GM10847 (cell line): ENCODE data around the gene DAPK2.
A peak's percentile ranks its signal among the peaks of the same experiment; 100 is the strongest.

Source experiments
- POLR2A ChIP-seq: IDR thresholded peaks from 2 replicates; pipeline ENCODE4 v1.6.1; 2011; ENCODE audit not compliant: insufficient read length; ENCODE audit errors: extremely low read depth

Gene DAPK2

GRCh38 chr15:64046421-64047153 is at the start of gene DAPK2:
TSS of gene DAPK2 (minus strand) at chr15:64046485. CDS start at chr15:64040261, 6,224 bp downstream.
- TF ChIP-seq POLR2A = no peak

- TF ChIP-seq POLR2A = no peak
Measured at GRCh38 chr15:64095431-64095794, 49.1 kb upstream of the DAPK2 start.

GRCh38 chr15:64093627-64094417 is 47.5 kb upstream of the DAPK2 start, which contains the start of gene CIAO2A:
TSS of gene CIAO2A (minus strand) at chr15:64093838. CDS start at chr15:64093768, 70 bp downstream.
- peak; percentile 47 for TF ChIP-seq POLR2A

GRCh38 chr15:64092864-64093626 is 46.8 kb upstream of the DAPK2 start:
- no peak for TF ChIP-seq POLR2A

GRCh38 chr15:64092075-64092820 is 46.0 kb upstream of the DAPK2 start:
- no peak for TF ChIP-seq POLR2A

- TF ChIP-seq POLR2A = no peak
Measured at GRCh38 chr15:64090527-64090926, 44.2 kb upstream of the DAPK2 start.

- no peak for TF ChIP-seq POLR2A
Measured at GRCh38 chr15:64089543-64090280, 43.4 kb upstream of the DAPK2 start.

GRCh38 chr15:64082757-64083156 is 36.5 kb upstream of the DAPK2 start:
- no peak for TF ChIP-seq POLR2A

- TF ChIP-seq POLR2A = no peak
Measured at GRCh38 chr15:64072812-64073211, 26.5 kb upstream of the DAPK2 start.

- no peak for TF ChIP-seq POLR2A
Measured at GRCh38 chr15:64071931-64072765, 25.9 kb upstream of the DAPK2 start.

- TF ChIP-seq POLR2A = no peak
Measured at GRCh38 chr15:64070965-64071851, 24.9 kb upstream of the DAPK2 start.

GRCh38 chr15:64070106-64070505 is 23.8 kb upstream of the DAPK2 start:
- TF ChIP-seq POLR2A = no peak
